MM.1S (cell line): ENCODE data around the gene GCGR.

Experiments
- DNase-seq: peaks from one replicate; pipeline ENCODE4 v3.0.0-alpha.2; 2015
- H2AFZ ChIP-seq: fragments of 300-600 bp; sonication (generic); 2 replicates; pipeline ENCODE4 v1.6.0; 2016; ENCODE audit warnings: antibody characterized with exemption, low read length
- H3F3A ChIP-seq: fragments of 300-600 bp; sonication (generic); 2 replicates; pipeline ENCODE4 v1.6.1; 2016; ENCODE audit warnings: mild to moderate bottlenecking, antibody characterized with exemption, low read length, moderate library complexity, mixed read lengths; ENCODE audit not compliant: insufficient read depth
- H3K27ac ChIP-seq: fragments of 300-600 bp; sonication (generic); 2 replicates; pipeline ENCODE4 v1.5.1; 2016; ENCODE audit warnings: mild to moderate bottlenecking, low read length
- H3K27me3 ChIP-seq: fragments of 300-600 bp; sonication (generic); replicated peaks from 2 replicates; pipeline ENCODE4 v1.6.0; 2016; ENCODE audit warnings: low read length; ENCODE audit not compliant: insufficient read depth
- H3K36me3 ChIP-seq: fragments of 300-600 bp; sonication (generic); replicated peaks from 2 replicates; pipeline ENCODE4 v1.6.1; 2016; ENCODE audit warnings: mild to moderate bottlenecking, low read length, mixed read lengths; ENCODE audit not compliant: insufficient read depth
- H3K4me1 ChIP-seq: fragments of 300-600 bp; sonication (generic); 2 replicates; pipeline ENCODE4 v1.6.1; 2016; ENCODE audit warnings: low read length, mixed read lengths
- H3K4me2 ChIP-seq: fragments of 300-600 bp; sonication (generic); 2 replicates; pipeline ENCODE4 v1.6.0; 2016; ENCODE audit warnings: low read depth, low read length
- H3K4me3 ChIP-seq: fragments of 300-600 bp; sonication (generic); 2 replicates; pipeline ENCODE4 v1.5.1; 2016; ENCODE audit warnings: low read length, mixed read lengths
- H3K79me2 ChIP-seq: fragments of 300-600 bp; sonication (generic); 2 replicates; pipeline ENCODE4 v1.6.1; 2016; ENCODE audit warnings: mixed run types, low read length, mixed read lengths
- H3K9ac ChIP-seq: fragments of 300-600 bp; sonication (generic); 2 replicates; pipeline ENCODE4 v1.6.1; 2016; ENCODE audit warnings: low read length, mixed read lengths
- H3K9me2 ChIP-seq: fragments of 300-600 bp; sonication (generic); replicated peaks from 2 replicates; pipeline ENCODE4 v1.6.1; 2016; ENCODE audit warnings: mild to moderate bottlenecking, low read length, mixed read lengths; ENCODE audit not compliant: insufficient read depth
- H3K9me3 ChIP-seq: fragments of 300-600 bp; sonication (generic); replicated peaks from 2 replicates; pipeline ENCODE4 v1.6.1; 2016; ENCODE audit warnings: mild to moderate bottlenecking, low read length, mixed read lengths; ENCODE audit not compliant: insufficient read depth
- H4K20me1 ChIP-seq: fragments of 300-600 bp; sonication (generic); 2 replicates; pipeline ENCODE4 v1.6.1; 2016; ENCODE audit warnings: mild to moderate bottlenecking, low read length, moderate library complexity, mixed read lengths; ENCODE audit not compliant: insufficient read depth
- CTCF ChIP-seq: fragments of 300-600 bp; sonication (generic); IDR thresholded peaks from 2 replicates; pipeline ENCODE4 v1.5.1; 2016; ENCODE audit warnings: antibody characterized with exemption, low read length, mixed read lengths
- EZH2 ChIP-seq: fragments of 300-600 bp; sonication (generic); optimal IDR thresholded peaks from 2 replicates; pipeline ENCODE3; 2017; ENCODE audit warnings: low read depth, mild to moderate bottlenecking, antibody characterized with exemption, low read length, mixed read lengths
- EZH2phosphoT487 ChIP-seq: fragments of 300-600 bp; sonication (generic); IDR thresholded peaks from 2 replicates; pipeline ENCODE4 v1.6.1; 2018; ENCODE audit warnings: antibody characterized with exemption, low read length

GCGR gene

DNA sequence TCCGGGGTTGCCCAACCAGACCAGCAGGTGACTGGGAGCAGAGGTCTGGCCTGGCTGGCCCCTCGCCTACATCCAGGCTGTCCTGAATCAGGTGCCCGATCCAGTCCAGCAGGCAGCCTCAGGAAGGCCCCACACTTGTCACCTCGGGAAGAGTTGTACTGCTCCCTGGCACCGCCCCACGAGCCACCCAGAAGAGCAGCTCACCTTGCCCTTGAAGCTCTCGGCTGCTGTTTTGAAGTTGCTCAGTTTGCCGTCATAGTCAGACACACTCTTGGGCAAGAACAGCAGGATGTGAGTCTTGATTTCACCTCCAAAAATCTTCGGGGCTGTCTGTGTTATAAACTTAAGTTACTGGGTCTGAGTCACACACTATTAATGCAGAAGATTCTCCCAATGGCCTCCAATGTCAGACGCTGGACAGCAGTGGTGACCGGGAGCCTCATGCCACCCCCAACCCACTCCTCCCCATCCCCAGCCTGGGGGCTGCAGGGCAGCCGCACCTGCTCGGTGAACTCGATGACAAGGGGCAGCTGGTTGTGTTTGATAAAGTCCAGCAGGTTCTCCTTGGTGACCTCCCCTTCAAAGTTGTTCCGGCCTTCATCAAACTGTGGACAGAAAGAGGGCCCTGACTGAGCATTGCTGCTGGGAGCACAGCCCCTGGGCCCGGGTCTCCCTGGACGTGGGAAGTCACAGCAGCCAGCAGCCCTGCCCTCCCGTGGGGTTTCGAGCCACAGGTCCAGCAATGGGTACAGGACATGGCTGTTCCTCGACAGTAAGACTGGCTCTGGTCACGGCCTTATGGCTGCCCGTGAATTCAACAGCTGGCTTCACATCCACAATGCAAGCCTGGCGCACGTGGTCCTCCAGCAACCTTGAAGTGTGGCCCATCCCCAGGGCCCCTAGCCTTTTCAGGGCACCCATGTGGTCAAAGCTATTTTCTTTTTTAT is 43.1 kb downstream of the GCGR start:
- no peak for TF ChIP-seq EZH2phosphoT487
- no peak for TF ChIP-seq CTCF
- no peak for TF ChIP-seq EZH2
- no peak for DNase-seq
- H2AFZ ChIP-seq, result no peak overlapping the region
- H3K27ac ChIP-seq, result no peak overlapping the region
- H3K9ac ChIP-seq, result no peak overlapping the region
- H3K27me3 ChIP-seq, result no peaks in the 10 kb centered on the region
- H3K4me3 ChIP-seq, result no peak overlapping the region
- H3K79me2 ChIP-seq, result peaks cover 15% of the 10 kb centered on the region
- H4K20me1 ChIP-seq, result no peaks in the 10 kb centered on the region; the same call in 1 of the 2 replicates
- H3K4me2 ChIP-seq, result no peak overlapping the region
- no peaks in the 10 kb centered on the region for H3K9me2 ChIP-seq
- peaks cover 15% of the 10 kb centered on the region; the same call in 1 of the 2 replicates for H3F3A ChIP-seq
- H3K9me3 ChIP-seq, result no peaks in the 10 kb centered on the region
- no peaks in the 10 kb centered on the region for H3K4me1 ChIP-seq
- peaks cover 18% of the 10 kb centered on the region; the same call in 1 of the 2 replicates for H3K36me3 ChIP-seq

DNA sequence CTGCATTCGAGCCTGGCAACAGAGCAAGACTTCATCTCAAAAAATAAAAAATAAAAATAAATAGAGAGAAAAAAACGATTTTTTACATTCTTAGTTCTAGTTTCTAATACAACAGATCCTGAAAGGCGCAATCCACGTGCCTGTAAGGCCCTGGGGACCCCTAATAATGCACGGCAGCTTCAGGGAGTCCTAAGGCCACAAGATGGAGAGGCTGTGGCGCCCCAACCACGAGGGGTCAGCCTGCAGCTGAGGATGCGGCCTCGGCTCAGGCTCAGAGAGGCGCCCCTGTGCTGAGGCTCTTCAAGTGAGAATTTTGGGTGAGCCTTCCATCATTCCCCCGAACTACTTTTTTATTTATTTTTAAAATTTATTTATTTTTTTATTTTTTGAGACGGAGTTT is 45.5 kb downstream of the GCGR start:
- Histone ChIP-seq H3K79me2 (peaks cover 38% of the 10 kb centered on the region), H3K4me1 (no peaks in the 10 kb centered on the region), H2AFZ (no peak overlapping the region), H3K9me2 (no peaks in the 10 kb centered on the region), H3K27me3 (no peaks in the 10 kb centered on the region), H3K9me3 (no peaks in the 10 kb centered on the region), H4K20me1 (no peaks in the 10 kb centered on the region), H3K9ac (no peak overlapping the region), H3K36me3 (peaks cover 26% of the 10 kb centered on the region; the same call in 1 of the 2 replicates), H3K4me3 (no peak overlapping the region), H3K27ac (no peak overlapping the region), H3K4me2 (no peak overlapping the region), H3F3A (peaks cover 6% of the 10 kb centered on the region; the same call in 1 of the 2 replicates)
- DNase-seq, result peak; percentile 3
- TF ChIP-seq CTCF, result no peak
- TF ChIP-seq EZH2, result no peak
- no peak for TF ChIP-seq EZH2phosphoT487

DNA sequence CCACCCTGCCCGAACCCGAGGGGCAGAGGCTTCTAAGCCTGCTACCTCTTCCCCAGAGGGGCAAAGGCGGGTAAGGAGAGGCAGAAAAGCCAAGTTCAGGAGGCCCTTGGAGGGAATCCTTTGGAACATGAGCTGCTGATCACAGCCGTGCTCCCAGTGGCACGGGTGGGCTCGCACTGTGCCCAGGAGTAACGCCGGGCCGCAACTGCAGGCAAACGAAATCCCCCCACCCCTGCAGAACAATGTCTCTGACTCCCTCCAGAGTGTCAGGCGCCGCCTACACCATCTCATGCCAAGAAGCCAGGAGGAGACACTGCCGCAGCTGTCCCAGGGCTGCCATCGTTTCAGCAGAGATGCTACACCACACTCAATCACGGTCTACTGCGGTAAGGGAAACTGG is 47.5 kb downstream of the GCGR start:
- Histone ChIP-seq H3K4me3 (no peak overlapping the region), H3K27ac (no peak overlapping the region), H3K27me3 (no peaks in the 10 kb centered on the region), H3K79me2 (peaks cover 56% of the 10 kb centered on the region), H3F3A (peaks cover 10% of the 10 kb centered on the region; the same call in 1 of the 2 replicates), H4K20me1 (no peaks in the 10 kb centered on the region), H2AFZ (no peak overlapping the region), H3K36me3 (peaks cover 23% of the 10 kb centered on the region), H3K4me1 (no peaks in the 10 kb centered on the region), H3K9me2 (no peaks in the 10 kb centered on the region), H3K4me2 (no peak overlapping the region), H3K9ac (no peak overlapping the region), H3K9me3 (no peaks in the 10 kb centered on the region)
- TF ChIP-seq CTCF (no peak), EZH2 (no peak), EZH2phosphoT487 (no peak)
- DNase-seq, result no peak
